ENCODE results near the gene BRCC3.

The BRCC3 gene

GRCh38 chrX:155148724-155149537, 77.6 kb downstream of the BRCC3 start:
- peak; percentile 49 for DNase-seq

- no peak for DNase-seq
These were observed 98.6 kb downstream of the BRCC3 start for GRCh38 chrX:155169881-155170280.
